ENCODE measurements around the gene GABRR2. TPM values are rescaled to one million over a fixed set of nuclear protein-coding genes. Genes with fewer than 3 reads are reported as not detected.

The GABRR2 gene
- total and polyA plus RNA-seq, 10 of the 15 experiments (the other 5 are each of a cell fraction or from before 2014, with no cell fraction given), result 0.16 to 0.72 (median 0.32) TPM; not detected in 2

GRCh38 chr6:89287351-89288028 is 27.6 kb downstream of the GABRR2 start (continued):
- no peak for TF ChIP-seq ZNF592 (IDR thresholded peaks at IDR 0.05)
- no peak for TF ChIP-seq BACH1 (IDR thresholded peaks at IDR 0.05; ENCODE audit: borderline replicate concordance)
- TF ChIP-seq ZZZ3 (IDR thresholded peaks at IDR 0.05; ENCODE audit: control insufficient read depth, insufficient read length, low read depth), result no peak
- TF ChIP-seq USF1 (IDR thresholded peaks at IDR 0.05; ENCODE audit: borderline replicate concordance, extremely low read length, insufficient read depth, low read depth, low read length), result no peak
- no peak for TF ChIP-seq ESRRA (IDR thresholded peaks at IDR 0.05; ENCODE audit: low read length)
- no peak for TF ChIP-seq RBBP5 (conservative IDR thresholded peaks at IDR 0.05)
- no peak for TF ChIP-seq CBFB (IDR thresholded peaks at IDR 0.05; ENCODE audit: low read depth)
- no peak for TF ChIP-seq E4F1 (IDR thresholded peaks at IDR 0.05; ENCODE audit: borderline replicate concordance, partially characterized antibody)
- no peak for TF ChIP-seq NR2F1 (conservative IDR thresholded peaks at IDR 0.05)
- no peak for TF ChIP-seq CTCF (IDR thresholded peaks at IDR 0.05 in 2 of 3, conservative IDR thresholded peaks at IDR 0.05 in 1 of 3; ENCODE audit: control insufficient read depth in 2 of 3, extremely low read depth in 1 of 3, insufficient read depth in 1 of 3, low read depth in 3 of 3, low read length in 3 of 3)
- TF ChIP-seq PBX3 (IDR thresholded peaks at IDR 0.05; ENCODE audit: insufficient replicate concordance, low read depth, low read length), result no peak
- no peak for TF ChIP-seq ZNF217 (IDR thresholded peaks at IDR 0.05)
